GM20000 (cell line): ENCODE data around the gene NABP1.

ENCODE experiments used
- DNase-seq: peaks from one replicate; pipeline ENCODE4 v3.0.0; 2012; ENCODE audit warnings: low spot score
- CTCF ChIP-seq: IDR thresholded peaks from 2 replicates; pipeline ENCODE4 v1.5.1; 2012; ENCODE audit warnings: mild to moderate bottlenecking, control low read depth; ENCODE audit errors: extremely low read depth, missing control alignments

NABP1 gene

GRCh38 chr2:191692502-191693115 is 14.7 kb downstream of the NABP1 start:
- TF ChIP-seq CTCF, result no peak
- DNase-seq, result no peak

- TF ChIP-seq CTCF, result no peak
Measured at GRCh38 chr2:191693166-191693565, 15.2 kb downstream of the NABP1 start.

GRCh38 chr2:191693778-191694177 is 15.8 kb downstream of the NABP1 start:
- no peak for DNase-seq
- no peak for TF ChIP-seq CTCF

More at GRCh38 chr2:191693166-191693565, 15.2 kb downstream of the NABP1 start:
- DNase-seq, result no peak

- no peak for DNase-seq
- TF ChIP-seq CTCF, result no peak
Measured at GRCh38 chr2:191696001-191696400, 18.1 kb downstream of the NABP1 start.

GRCh38 chr2:191696966-191697365 is 19.0 kb downstream of the NABP1 start:
- no peak for TF ChIP-seq CTCF
- DNase-seq, result no peak

DNA sequence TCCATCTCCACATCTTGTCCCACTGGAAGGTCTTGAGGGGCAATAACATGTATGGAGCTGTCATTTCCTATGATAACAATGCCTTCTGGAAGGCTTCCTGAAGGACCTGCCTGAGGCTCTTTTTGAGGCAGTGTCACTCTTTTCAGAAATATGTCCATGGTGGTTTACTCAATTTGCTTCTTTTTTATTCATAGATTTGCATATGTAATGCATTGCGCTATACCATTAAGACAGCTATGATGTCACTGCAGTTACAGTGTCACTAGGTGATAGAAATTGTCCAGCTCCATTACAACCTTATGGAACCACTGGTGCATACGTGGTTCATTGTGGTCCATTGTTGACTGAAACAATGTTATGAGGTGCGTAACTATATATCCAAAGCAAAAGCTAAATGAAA is 19.9 kb downstream of the NABP1 start:
- no peak for DNase-seq
- no peak for TF ChIP-seq CTCF

GRCh38 chr2:191699341-191699945 is 21.5 kb downstream of the NABP1 start:
- no peak for TF ChIP-seq CTCF
- DNase-seq, result no peak
